NCI-H345 treated with DMSO at 0.1 percent for 48 hours (cell line): ENCODE data around the gene LEPROT.
"Not testable (repeated sequence)": the region's sequence is repeated elsewhere in the genome, so short reads cannot be mapped to it uniquely, and the experiment has no call there.

Experiments
- DNase-seq: peaks from one replicate; lab custom pipeline; 2025; ENCODE audit not compliant: unreplicated experiment; lab: John Stamatoyannopoulos, UW

Gene LEPROT

GRCh38 chr1:65420590-65421350 lies at the start of gene LEPROT, which contains the start of gene LEPR:
TSS of gene LEPROT (plus strand) at chr1:65420668. CDS start at chr1:65420725, 57 bp downstream.
TSS of gene LEPR (plus strand) at chr1:65420668. CDS start at chr1:65565566, 144,898 bp downstream.
- DNase-seq = peak; percentile 28

GRCh38 chr1:65371544-65371943 lies 48.9 kb upstream of the LEPROT start:
- no peak for DNase-seq

GRCh38 chr1:65372557-65372956 lies 47.9 kb upstream of the LEPROT start:
- no peak for DNase-seq

- DNase-seq = no peak
Observed at GRCh38 chr1:65377496-65378246, 42.8 kb upstream of the LEPROT start.

GRCh38 chr1:65378247-65378946 lies 42.1 kb upstream of the LEPROT start:
- DNase-seq = no peak

- DNase-seq = not testable (repeated sequence)
Observed at GRCh38 chr1:65384426-65384825, 36.0 kb upstream of the LEPROT start.

GRCh38 chr1:65386439-65386838 lies 34.0 kb upstream of the LEPROT start:
- no peak for DNase-seq

GRCh38 chr1:65387821-65388220 lies 32.6 kb upstream of the LEPROT start:
- no peak for DNase-seq

- no peak for DNase-seq
Observed at GRCh38 chr1:65388908-65389695, 31.4 kb upstream of the LEPROT start.

GRCh38 chr1:65392497-65392896 lies 28.0 kb upstream of the LEPROT start:
- DNase-seq = no peak

- DNase-seq = no peak
Observed at GRCh38 chr1:65393347-65393746, 27.1 kb upstream of the LEPROT start.

- DNase-seq = no peak
Observed at GRCh38 chr1:65393928-65394327, 26.5 kb upstream of the LEPROT start.

- DNase-seq = no peak
Observed at GRCh38 chr1:65395887-65396612, 24.4 kb upstream of the LEPROT start.

GRCh38 chr1:65398083-65398482 lies 22.4 kb upstream of the LEPROT start:
- no peak for DNase-seq

GRCh38 chr1:65399003-65399402 lies 21.5 kb upstream of the LEPROT start:
- no peak for DNase-seq

- no peak for DNase-seq
Observed at GRCh38 chr1:65401612-65402011, 18.9 kb upstream of the LEPROT start.

GRCh38 chr1:65404941-65405340 lies 15.5 kb upstream of the LEPROT start:
- DNase-seq = no peak

- DNase-seq = no peak
Observed at GRCh38 chr1:65407877-65408276, 12.6 kb upstream of the LEPROT start.

GRCh38 chr1:65409314-65409713 lies 11.2 kb upstream of the LEPROT start:
- DNase-seq = no peak

GRCh38 chr1:65409816-65410326 lies 10.6 kb upstream of the LEPROT start:
- no peak for DNase-seq
